IMR-90 (cell line): Measurements from ENCODE around the gene INTS3. TPM values are rescaled to one million over a fixed set of nuclear protein-coding genes. Genes with fewer than 3 reads are reported as not detected.

Experiments used
- ATAC-seq: fragments of 200-7000 bp; cut with Tn5 transposase; 2 replicates; pipeline ENCODE4 v1.9.1; 2020; ENCODE audit warnings: low read depth, mild to moderate bottlenecking, moderate library complexity
- BruUV-seq: library from RNA; stranded (reverse); fragments of 400-500 nt; replicated peaks from 2 replicates; lab custom pipeline; 2021; lab: Mats Ljungman, UMichigan
- CTCF ChIA-PET: fragments of 300-600 bp; formaldehyde crosslinking; extraction: SDS; loops from one replicate; lab custom pipeline; 2021; ENCODE audit warnings: antibody characterized with exemption; lab: Yijun Ruan, JAX
- POLR2A ChIA-PET: fragments of 300-600 bp; sonication (Branson Sonifier 250); formaldehyde crosslinking; loops from one replicate; lab custom pipeline; 2022; ENCODE audit warnings: antibody characterized with exemption; ENCODE audit not compliant: unreplicated experiment; lab: Charles Lee
- DNase-seq: peaks from one replicate; pipeline ENCODE4 v3.0.0; 2013
- H2AFZ ChIP-seq: replicated peaks from 2 replicates; pipeline ENCODE3; 2013; ENCODE audit warnings: low read length, mild to moderate bottlenecking; ENCODE audit not compliant: poor library complexity
- H2AK5ac ChIP-seq: 2 replicates; pipeline ENCODE4 v1.6.1; 2013; ENCODE audit warnings: low read depth, low read length, inconsistent platforms
- H2AK9ac ChIP-seq: replicated peaks from 2 replicates; pipeline ENCODE3; 2013; ENCODE audit warnings: mild to moderate bottlenecking, low read depth, low read length, moderate library complexity; ENCODE audit not compliant: poor library complexity
- H2BK120ac ChIP-seq: 2 replicates; pipeline ENCODE4 v1.6.1; 2013; ENCODE audit warnings: low read depth, low read length, inconsistent platforms
- H2BK15ac ChIP-seq: 3 replicates; pipeline ENCODE4 v1.6.1; 2013; ENCODE audit warnings: low read depth, low read length, inconsistent platforms
- H2BK20ac ChIP-seq: 2 replicates; pipeline ENCODE4 v1.6.1; 2013; ENCODE audit warnings: low read depth, mild to moderate bottlenecking, inconsistent platforms, low read length, moderate library complexity
- H2BK5ac ChIP-seq: 2 replicates; pipeline ENCODE4 v1.6.1; 2013; ENCODE audit warnings: mild to moderate bottlenecking, low read depth, low read length, inconsistent platforms; ENCODE audit not compliant: poor library complexity, severe bottlenecking
- H3K14ac ChIP-seq: replicated peaks from 2 replicates; pipeline ENCODE4 v1.6.1; 2013; ENCODE audit warnings: low read depth, low read length, inconsistent platforms
- H3K18ac ChIP-seq: 2 replicates; pipeline ENCODE4 v1.6.1; 2013; ENCODE audit warnings: low read depth, low read length, control low read depth
- H3K23ac ChIP-seq: 2 replicates; pipeline ENCODE4 v1.6.1; 2013; ENCODE audit warnings: low read depth, low read length, inconsistent platforms
- H3K27ac ChIP-seq: 2 replicates; pipeline ENCODE4 v1.5.1; 2013; ENCODE audit warnings: mild to moderate bottlenecking, control low read depth, low read length; ENCODE audit not compliant: insufficient read depth
- H3K27me3 ChIP-seq: 2 replicates; pipeline ENCODE4 v1.6.1; 2013; ENCODE audit warnings: low read length; ENCODE audit not compliant: control insufficient read depth, insufficient read depth
- H3K36me3 ChIP-seq: 2 replicates; pipeline ENCODE4 v1.6.1; 2013; ENCODE audit warnings: low read length, mixed read lengths; ENCODE audit not compliant: control insufficient read depth, insufficient read depth
- H3K4ac ChIP-seq: 2 replicates; pipeline ENCODE4 v1.6.1; 2013; ENCODE audit warnings: low read depth, low read length, inconsistent platforms
- H3K4me1 ChIP-seq: 2 replicates; pipeline ENCODE4 v1.6.1; 2013; ENCODE audit warnings: low read length, mixed read lengths; ENCODE audit not compliant: control insufficient read depth, insufficient read depth
- H3K4me2 ChIP-seq: 2 replicates; pipeline ENCODE4 v1.6.1; 2013; ENCODE audit warnings: low read depth, mild to moderate bottlenecking, control low read depth, low read length, moderate library complexity
- H3K4me3 ChIP-seq: 2 replicates; pipeline ENCODE4 v1.5.1; 2013; ENCODE audit warnings: low read depth, mild to moderate bottlenecking, control low read depth, low read length, moderate library complexity; ENCODE audit not compliant: insufficient read depth
- H3K56ac ChIP-seq: 2 replicates; pipeline ENCODE4 v1.6.1; 2013; ENCODE audit warnings: low read length, inconsistent platforms; ENCODE audit not compliant: insufficient read depth; ENCODE audit errors: extremely low read depth
- H3K79me1 ChIP-seq, 2 experiments: 2 replicates each; pipeline ENCODE4 v1.6.1; 2013; ENCODE audit warnings: low read length in 2 of 2, inconsistent platforms in 1 of 2, low read depth in 1 of 2
- H3K9ac ChIP-seq: 2 replicates; pipeline ENCODE4 v1.6.1; 2013; ENCODE audit warnings: low read depth, low read length, control low read depth
- H3K9me1 ChIP-seq: 2 replicates; pipeline ENCODE4 v1.6.1; 2013; ENCODE audit warnings: low read length, inconsistent platforms; ENCODE audit not compliant: insufficient read depth
- H3K9me3 ChIP-seq: 2 replicates; pipeline ENCODE4 v1.6.1; 2013; ENCODE audit warnings: low read length; ENCODE audit not compliant: control insufficient read depth, insufficient read depth
- H4K20me1 ChIP-seq: 2 replicates; pipeline ENCODE4 v1.6.1; 2013; ENCODE audit warnings: low read length, inconsistent platforms; ENCODE audit not compliant: insufficient read depth
- H4K5ac ChIP-seq: 2 replicates; pipeline ENCODE4 v1.6.1; 2013; ENCODE audit warnings: mild to moderate bottlenecking, low read depth, low read length, control low read depth
- H4K8ac ChIP-seq, 2 experiments: 2 replicates each; pipeline ENCODE4 v1.6.1; 2013; ENCODE audit warnings: low read depth in 2 of 2, low read length in 2 of 2, control low read depth in 1 of 2, inconsistent platforms in 1 of 2
- H4K91ac ChIP-seq: 2 replicates; pipeline ENCODE4 v1.6.1; 2013; ENCODE audit warnings: low read depth, low read length, inconsistent platforms; ENCODE audit not compliant: insufficient read depth
- BHLHE40 ChIP-seq: fragments of 150-350 bp; IDR thresholded peaks from 2 replicates; pipeline ENCODE4 v1.6.1; 2016; ENCODE audit warnings: mild to moderate bottlenecking, low read depth, low read length
- MAFK ChIP-seq: IDR thresholded peaks from 2 replicates; pipeline ENCODE4 v1.6.1; 2012; ENCODE audit warnings: low read depth, low read length, improper control_type of control experiment
- MAZ ChIP-seq: IDR thresholded peaks from 2 replicates; pipeline ENCODE4 v1.6.1; 2012; ENCODE audit warnings: low read depth, mild to moderate bottlenecking, low read length, improper control_type of control experiment, moderate library complexity, borderline replicate concordance
- POLR2A ChIP-seq: IDR thresholded peaks from 2 replicates; pipeline ENCODE4 v1.6.1; 2012; ENCODE audit warnings: mild to moderate bottlenecking, low read depth, low read length
- SMC3 ChIP-seq: fragments of 150-350 bp; IDR thresholded peaks from 2 replicates; pipeline ENCODE4 v1.6.1; 2016; ENCODE audit warnings: low read depth, mild to moderate bottlenecking, antibody characterized with exemption, low read length, moderate library complexity
- WGBS, 2 experiments: methylation state at CpG; one replicate each; pipeline versions ENCODE4 v1.1.5 to v1.1.7; 2013; ENCODE audit warnings: missing lambda C conversion rate in 2 of 2; ENCODE audit not compliant: insufficient read length in 1 of 2; ENCODE audit errors: extremely low coverage in 2 of 2; 5-methylcytosine and 5-hydroxymethylcytosine counted together
- dilution Hi-C: fragments of 300-500 bp; cut with HindIII; formaldehyde crosslinking; loops from one replicate; pipeline ENCODE4 v1.14.3; 2018; ENCODE audit warnings: low sequenced_read_pairs; ENCODE audit not compliant: unreplicated experiment
- in situ Hi-C: fragments of 300-500 bp; cut with MboI; formaldehyde crosslinking; loops from 3 replicates; pipeline ENCODE4 v1.14.3; 2019; ENCODE audit warnings: low sequenced_read_pairs, inconsistent platforms, mixed read lengths
- intact Hi-C: fragments of 100-400 bp; cut with micrococcal nuclease; formaldehyde crosslinking; loops from 2 replicates; pipeline ENCODE4 v1.10.0; 2022
- polyA plus RNA-seq, 3 experiments: library from polyadenylated mRNA; depleted of rRNA; stranded (reverse); fragments of >200 nt; gene quantifications; 2 replicates each; pipeline ENCODE4 v1.2.3, GENCODE V29; 2012; ENCODE audit warnings: low replicate concordance in 1 of 3
- total RNA-seq: library from RNA; depleted of rRNA; stranded (reverse); fragments of >200 nt; gene quantifications from 2 replicates; pipeline ENCODE4 v1.2.3, GENCODE V29; 2012

The INTS3 gene
- total and polyA plus RNA-seq, 2 of the 4 experiments (the other 2 are of a cell fraction): 33.5 to 59.4 TPM

GRCh38 chr1:153767519-153767918, 39.7 kb downstream of the INTS3 start:
- peaks cover 75% of the 10 kb centered on the region for H3K36me3 ChIP-seq
- dilution Hi-C loops (no loop called here), intact Hi-C loops (no loop called here), in situ Hi-C loops (no loop called here)
- H2AFZ ChIP-seq: no peak overlapping the region
- no peak overlapping the region for H4K91ac ChIP-seq
- no peak overlapping the region for H3K9ac ChIP-seq
- no peak overlapping the region for H3K56ac ChIP-seq
- H3K4ac ChIP-seq: no peak overlapping the region
- H2BK20ac ChIP-seq: no peak overlapping the region
- DNase-seq (no peak), ATAC-seq (no peak)
- peaks cover 4% of the 10 kb centered on the region; the same call in 1 of the 2 replicates for H3K9me1 ChIP-seq
- no peak overlapping the region for H2BK5ac ChIP-seq
- no peak overlapping the region for H3K18ac ChIP-seq
- H3K27me3 ChIP-seq: no peaks in the 10 kb centered on the region
- H3K4me1 ChIP-seq: no peaks in the 10 kb centered on the region
- POLR2A ChIA-PET: interaction anchor here (0.5 kb wide), 1 partner anchor 27 kb away, joined by 4 read pairs; no protein-coding TSS in a partner anchor
- H4K20me1 ChIP-seq: no peaks in the 10 kb centered on the region
- no peak overlapping the region for H4K5ac ChIP-seq
- H3K23ac ChIP-seq: no peak overlapping the region
- no peak overlapping the region for H2BK120ac ChIP-seq
- no peak overlapping the region for H4K8ac ChIP-seq
- no peak overlapping the region for H2AK9ac ChIP-seq
- WGBS, 2 experiments: 100% methylated on average over 8 of the region's 11 CpGs; no CpG with 5 or more reads in 1 of the 2 experiments
- BruUV-seq: no TSS peak
- CTCF ChIA-PET: interaction anchor here (0.6 to 1.1 kb wide), 2 partner anchors 13 to 24 kb away, joined by 3 read pairs; no protein-coding TSS in a partner anchor
- no peak overlapping the region for H2BK15ac ChIP-seq
- no peaks in the 10 kb centered on the region; a peak in 1 of 4 replicates for H3K79me1 ChIP-seq
- no peak overlapping the region for H3K4me3 ChIP-seq
- H3K14ac ChIP-seq: no peak overlapping the region
- H3K4me2 ChIP-seq: no peak overlapping the region
- H2AK5ac ChIP-seq: no peak overlapping the region
- TF ChIP-seq MAZ: no peak
- TF ChIP-seq SMC3: no peak
- no peak for TF ChIP-seq POLR2A
- TF ChIP-seq BHLHE40: no peak
- TF ChIP-seq MAFK: no peak
- H3K27ac ChIP-seq: no peak overlapping the region
- H3K9me3 ChIP-seq: no peaks in the 10 kb centered on the region
